ENCODE data around the gene MLANA. TPM values are rescaled to one million over a fixed set of nuclear protein-coding genes. Genes with fewer than 3 reads are reported as not detected.
A peak's percentile ranks its signal among the peaks of the same experiment; 100 is the strongest.

The MLANA gene
- total and polyA plus RNA-seq, 10 of the 15 experiments (the other 5 are each of a cell fraction or from before 2014, with no cell fraction given): 0.11 to 0.26 (median 0.13) TPM; not detected in 6

GRCh38 chr9:5851445-5851844 lies 39.2 kb upstream of the MLANA start (continued):
- TF ChIP-seq E2F8 (IDR thresholded peaks at IDR 0.05; ENCODE audit: low read depth, partially characterized antibody) (no peak), MEF2A (IDR thresholded peaks at IDR 0.05; ENCODE audit: insufficient read depth, low read depth, low read length) (peak; percentile 66; the same call in 1 of the 2 replicates), TCF12 (IDR thresholded peaks at IDR 0.05; ENCODE audit: low read depth, low read length) (peak; percentile 86), DPF2 (IDR thresholded peaks at IDR 0.05) (peak; percentile 85), SUPT20H (IDR thresholded peaks at IDR 0.05; ENCODE audit: borderline replicate concordance, control insufficient read depth, low read depth, low read length) (no peak), RCOR1 (conservative IDR thresholded peaks at IDR 0.05; ENCODE audit: low read depth, low read length) (no peak), SKIL (IDR thresholded peaks at IDR 0.05; ENCODE audit: low read depth, poor library complexity, severe bottlenecking) (peak; percentile 84), IRF4 (IDR thresholded peaks at IDR 0.05; ENCODE audit: low read depth, low read length) (peak; percentile 88), NR2F1 (conservative IDR thresholded peaks at IDR 0.05) (peak; percentile 88), CBX3 (IDR thresholded peaks at IDR 0.05; ENCODE audit: borderline replicate concordance, low read depth) (no peak), EED (IDR thresholded peaks at IDR 0.05; ENCODE audit: low read depth) (no peak), KLF5 (IDR thresholded peaks at IDR 0.05; ENCODE audit: partially characterized antibody) (no peak), SMAD1 (IDR thresholded peaks at IDR 0.05; ENCODE audit: low read depth, partially characterized antibody) (no peak), RELA (IDR thresholded peaks at IDR 0.05; ENCODE audit: borderline replicate concordance, partially characterized antibody) (peak; percentile 25), HDAC2 (IDR thresholded peaks at IDR 0.05) (no peak), RAD51 (IDR thresholded peaks at IDR 0.05) (no peak), USF1 (IDR thresholded peaks at IDR 0.05; ENCODE audit: borderline replicate concordance, extremely low read length, insufficient read depth, low read depth, low read length) (no peak), REST (IDR thresholded peaks at IDR 0.05; ENCODE audit: low read depth, low read length) (no peak), ESRRA (IDR thresholded peaks at IDR 0.05; ENCODE audit: low read length) (no peak), PAX8 (IDR thresholded peaks at IDR 0.05) (no peak), EP300 (IDR thresholded peaks at IDR 0.05; ENCODE audit: borderline replicate concordance in 1 of 2, control insufficient read depth in 1 of 2, low read depth in 2 of 2, low read length in 2 of 2) (peak; percentile 34 to 82; a peak in 2 of 4 replicates), MYC (IDR thresholded peaks at IDR 0.05; ENCODE audit: insufficient read depth, insufficient read length, insufficient replicate concordance, low read length, severe bottlenecking) (no peak), PML (IDR thresholded peaks at IDR 0.05; ENCODE audit: low read length) (no peak)
